ENCODE measurements around the gene GOLGA1.

DNA sequence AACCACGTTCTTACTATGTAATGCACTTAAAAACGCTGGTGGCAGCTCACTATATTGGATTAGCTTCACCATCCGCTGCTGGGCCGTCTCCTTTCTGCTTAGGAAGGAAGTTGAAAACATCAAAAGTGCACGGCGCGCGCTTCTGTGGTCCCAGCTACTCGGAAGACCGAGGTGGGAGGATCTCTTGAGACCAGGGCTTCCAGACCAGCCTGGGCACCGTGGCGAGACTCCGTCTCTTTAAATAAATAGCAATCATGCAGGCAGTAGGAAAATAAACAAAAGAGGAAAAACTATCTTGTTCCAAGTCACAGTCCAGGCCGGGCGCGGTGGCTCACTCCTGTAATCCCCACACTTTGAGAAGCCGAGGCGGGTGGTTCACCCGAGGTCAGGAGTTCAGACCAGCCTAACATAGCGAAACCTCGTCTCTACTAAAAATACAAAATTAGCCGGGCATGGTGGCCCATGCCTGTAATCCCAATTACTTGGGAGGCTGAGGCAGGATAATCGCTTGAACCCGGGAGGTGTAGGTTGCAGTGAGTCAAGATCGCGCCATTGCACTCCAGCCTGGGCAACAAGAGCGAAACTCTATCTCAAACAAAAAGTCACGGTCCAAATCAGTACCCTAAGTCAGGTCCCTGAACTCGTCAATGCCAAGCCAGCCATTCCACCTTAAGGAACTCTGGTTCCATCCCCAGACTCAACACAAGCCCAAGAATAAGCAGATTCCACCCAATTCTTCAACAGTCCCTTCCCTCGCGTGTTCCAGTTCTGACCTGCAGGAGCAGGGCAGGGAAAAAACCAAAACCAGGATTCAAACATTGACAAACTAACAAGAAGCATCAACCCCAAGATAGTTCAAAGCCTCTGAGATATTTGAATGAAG is 1.0 kb upstream of the GOLGA1 start:
- TF ChIP-seq, protein P1, sequence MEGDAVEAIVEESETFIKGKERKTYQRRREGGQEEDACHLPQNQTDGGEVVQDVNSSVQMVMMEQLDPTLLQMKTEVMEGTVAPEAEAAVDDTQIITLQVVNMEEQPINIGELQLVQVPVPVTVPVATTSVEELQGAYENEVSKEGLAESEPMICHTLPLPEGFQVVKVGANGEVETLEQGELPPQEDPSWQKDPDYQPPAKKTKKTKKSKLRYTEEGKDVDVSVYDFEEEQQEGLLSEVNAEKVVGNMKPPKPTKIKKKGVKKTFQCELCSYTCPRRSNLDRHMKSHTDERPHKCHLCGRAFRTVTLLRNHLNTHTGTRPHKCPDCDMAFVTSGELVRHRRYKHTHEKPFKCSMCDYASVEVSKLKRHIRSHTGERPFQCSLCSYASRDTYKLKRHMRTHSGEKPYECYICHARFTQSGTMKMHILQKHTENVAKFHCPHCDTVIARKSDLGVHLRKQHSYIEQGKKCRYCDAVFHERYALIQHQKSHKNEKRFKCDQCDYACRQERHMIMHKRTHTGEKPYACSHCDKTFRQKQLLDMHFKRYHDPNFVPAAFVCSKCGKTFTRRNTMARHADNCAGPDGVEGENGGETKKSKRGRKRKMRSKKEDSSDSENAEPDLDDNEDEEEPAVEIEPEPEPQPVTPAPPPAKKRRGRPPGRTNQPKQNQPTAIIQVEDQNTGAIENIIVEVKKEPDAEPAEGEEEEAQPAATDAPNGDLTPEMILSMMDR (IDR thresholded peaks at IDR 0.05; ENCODE audit: insufficient read depth, low read depth, low read length): no peak
- TF ChIP-seq EZH2 (IDR thresholded peaks at IDR 0.05; ENCODE audit: insufficient read depth, low read length): no peak
